Cerebellar cortex (tissue), 1 donor: ENCODE data around the gene CFAP61.
"Not testable (repeated sequence)": the region's sequence is repeated elsewhere in the genome, so short reads cannot be mapped to it uniquely, and the experiment has no call there.

Source experiments
- DNase-seq: peaks from one replicate; pipeline ENCODE4 v3.0.0-alpha.2; 2015; ENCODE audit warnings: low spot score

Gene CFAP61

GRCh38 chr20:20327746-20328145 is 275.4 kb downstream of the CFAP61 start:
- DNase-seq, result no peak

GRCh38 chr20:20329564-20329963 is 277.2 kb downstream of the CFAP61 start:
- no peak for DNase-seq

- no peak for DNase-seq
Measured at GRCh38 chr20:20331156-20331555, 278.8 kb downstream of the CFAP61 start.

GRCh38 chr20:20331817-20332216 is 279.5 kb downstream of the CFAP61 start:
- DNase-seq, result no peak

- DNase-seq, result no peak
Measured at GRCh38 chr20:20333866-20334265, 281.5 kb downstream of the CFAP61 start.

DNA sequence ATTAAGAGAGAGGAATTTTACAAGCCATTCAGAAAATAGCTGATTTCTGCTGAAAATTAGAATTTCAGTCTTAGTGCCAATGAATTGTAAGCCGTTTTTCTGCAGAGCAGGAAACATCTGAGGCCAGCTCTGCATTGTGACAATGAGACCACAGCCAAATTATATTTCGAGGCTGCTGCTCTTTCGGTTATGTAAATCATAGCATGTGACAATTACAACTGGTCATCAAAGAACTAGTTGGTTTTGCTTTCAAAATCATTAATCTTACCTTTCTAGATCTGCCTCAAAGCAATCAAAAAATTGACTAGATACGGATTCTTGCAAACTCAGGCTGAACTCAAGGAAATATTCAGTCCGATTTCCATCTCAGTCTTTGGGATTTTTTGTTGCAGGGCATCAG is 282.2 kb downstream of the CFAP61 start:
- DNase-seq, result no peak

DNA sequence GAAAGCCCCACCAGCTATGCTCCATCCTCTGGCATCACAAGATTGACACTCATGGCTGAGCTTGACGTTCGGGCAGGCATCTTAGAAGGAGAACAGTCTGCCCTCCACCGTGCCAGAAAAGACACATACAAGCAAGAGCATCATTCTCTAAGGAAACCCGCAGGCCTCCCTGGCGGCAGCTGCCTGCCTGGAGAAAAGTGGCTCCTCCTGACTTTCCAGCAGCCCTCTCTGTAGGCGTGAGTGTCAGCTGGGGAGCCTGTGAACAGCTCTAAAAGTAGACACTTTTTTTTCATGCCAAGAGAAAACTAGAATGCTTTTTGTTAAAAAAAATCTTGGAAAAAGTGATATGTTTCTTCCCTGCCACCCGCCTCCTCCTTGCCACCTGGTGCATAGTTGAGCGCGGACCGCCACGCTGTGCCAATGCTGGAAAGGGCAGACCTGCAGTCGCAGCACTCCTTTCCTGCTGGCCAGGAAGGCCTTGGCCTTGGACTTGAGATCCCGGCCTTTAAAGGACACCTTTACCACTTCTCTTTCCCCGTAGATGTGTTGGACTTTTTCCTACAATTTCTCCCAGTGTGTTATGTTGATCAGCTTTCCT is 285.9 kb downstream of the CFAP61 start:
- DNase-seq, result peak; percentile 40

- no peak for DNase-seq
Measured at GRCh38 chr20:20340443-20340842, 288.1 kb downstream of the CFAP61 start.

- no peak for DNase-seq
Measured at GRCh38 chr20:20341371-20341770, 289.0 kb downstream of the CFAP61 start.

DNA sequence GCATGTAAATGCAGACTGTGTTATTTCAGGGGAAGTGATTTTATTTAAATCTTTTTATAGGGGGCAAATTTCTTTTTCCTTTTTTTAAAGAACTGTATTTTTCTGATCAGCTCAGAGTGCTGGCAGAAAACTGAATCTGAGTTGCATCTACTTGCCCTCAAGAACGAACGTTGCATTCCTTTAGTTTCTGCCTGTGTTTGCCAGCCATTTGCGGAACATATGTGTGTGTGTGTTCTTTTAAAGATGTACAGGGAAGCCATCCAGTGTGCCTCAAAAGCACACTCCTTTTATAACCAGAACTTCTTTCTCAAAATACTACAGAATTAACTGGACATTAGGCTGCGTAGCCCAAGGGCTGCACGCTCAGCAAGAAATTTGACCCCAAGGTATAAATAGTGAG is 289.7 kb downstream of the CFAP61 start:
- DNase-seq, result no peak

GRCh38 chr20:20343932-20344331 is 291.6 kb downstream of the CFAP61 start:
- DNase-seq, result no peak

DNA sequence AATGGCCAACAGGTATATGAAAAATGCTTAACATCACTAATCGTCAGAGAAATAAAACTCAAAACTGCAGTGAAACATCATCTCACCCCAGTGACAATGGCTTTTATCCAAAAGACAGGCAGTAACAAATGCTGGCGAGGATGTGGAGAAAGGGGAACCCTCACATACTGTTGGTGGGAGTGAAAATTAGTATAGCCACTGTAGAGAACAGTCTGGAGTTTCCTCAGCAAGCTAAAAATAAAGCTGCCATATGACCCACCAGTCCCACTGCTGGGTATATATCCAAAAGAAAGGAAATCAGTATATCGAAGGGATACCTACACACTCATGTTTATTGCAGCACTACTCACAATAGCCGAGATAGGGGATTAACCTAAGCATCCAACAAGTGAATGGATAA is 292.1 kb downstream of the CFAP61 start:
- DNase-seq, result no peak

DNA sequence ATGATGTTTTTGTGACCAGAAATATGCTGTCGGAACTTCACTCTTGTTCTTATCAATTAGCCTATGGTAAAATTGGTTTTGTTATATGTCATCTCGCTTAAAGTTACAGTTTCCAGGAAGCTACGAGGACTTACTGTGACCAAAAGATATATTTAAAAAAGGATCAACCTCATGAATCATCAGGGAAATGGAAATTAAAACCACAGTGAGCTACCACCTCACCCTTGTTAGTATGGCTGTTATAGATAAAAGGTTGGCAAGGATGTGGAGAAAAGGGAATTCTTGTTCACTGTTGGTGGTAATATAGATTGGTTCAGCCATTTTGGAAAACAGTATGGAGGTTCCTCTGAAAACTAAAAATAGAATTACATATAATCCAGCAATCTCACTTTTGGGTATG is 301.2 kb downstream of the CFAP61 start:
- DNase-seq, result no peak

- DNase-seq, result not testable (repeated sequence)
Measured at GRCh38 chr20:20355503-20355902, 303.2 kb downstream of the CFAP61 start.

GRCh38 chr20:20358801-20359200 is 306.5 kb downstream of the CFAP61 start:
- DNase-seq, result no peak

DNA sequence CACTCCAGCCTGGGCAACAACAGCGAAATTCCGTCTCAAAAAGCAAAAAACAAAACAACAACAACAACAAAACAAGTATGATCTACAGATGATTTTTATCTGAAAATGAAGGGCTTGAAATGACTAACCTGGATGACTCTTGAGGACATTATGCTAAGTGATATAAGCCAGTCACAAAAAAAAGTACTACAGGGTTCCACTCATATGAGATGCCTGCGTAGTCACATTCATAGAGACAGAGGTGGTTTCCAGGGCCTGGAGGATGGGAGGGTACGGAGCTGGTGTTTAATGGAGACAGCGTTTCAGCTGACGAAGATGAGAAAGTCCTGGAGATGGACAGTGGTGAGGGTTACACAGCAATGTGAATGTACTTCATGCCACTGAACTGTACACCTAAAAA is 307.3 kb downstream of the CFAP61 start:
- DNase-seq, result no peak

DNA sequence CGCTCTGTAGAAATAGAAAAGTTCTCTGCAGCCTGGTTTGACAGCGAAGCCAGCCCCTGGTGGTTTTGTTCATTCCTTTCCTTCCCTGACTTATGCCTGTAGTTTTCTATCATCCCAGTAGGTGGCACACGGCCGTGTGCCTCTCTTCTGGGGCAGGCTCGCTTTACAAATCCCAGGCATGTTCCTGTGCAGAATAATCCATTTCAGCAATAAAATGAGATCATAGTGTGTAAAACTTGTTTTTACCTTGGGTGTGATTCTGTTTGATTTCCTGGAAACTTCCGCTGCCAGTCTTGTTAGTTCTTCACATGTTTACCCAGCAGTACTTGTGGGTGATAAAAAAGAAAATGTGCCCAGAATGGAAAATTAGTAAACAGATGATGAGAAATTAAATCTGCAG is 308.1 kb downstream of the CFAP61 start:
- DNase-seq, result peak; percentile 85

GRCh38 chr20:20362774-20363433 is 310.6 kb downstream of the CFAP61 start:
- peak; percentile 73 for DNase-seq

GRCh38 chr20:20363434-20363798 is 311.1 kb downstream of the CFAP61 start:
- DNase-seq, result peak; percentile 55

- DNase-seq, result peak; percentile 19
Measured at GRCh38 chr20:20363799-20364592, 311.7 kb downstream of the CFAP61 start.

GRCh38 chr20:20364593-20365479 is 312.5 kb downstream of the CFAP61 start:
- DNase-seq, result no peak

- DNase-seq, result peak; percentile 20
Measured at GRCh38 chr20:20365480-20366161, 313.3 kb downstream of the CFAP61 start.
